BJ (cell line): ENCODE measurements around the gene GFAP. TPM values are rescaled to one million over a fixed set of nuclear protein-coding genes. Genes with fewer than 3 reads are reported as not detected.

Experiments
- CTCF ChIA-PET: fragments of 350-600 bp; formaldehyde crosslinking; extraction: SDS; loops from one replicate; lab custom pipeline; 2021; ENCODE audit warnings: antibody characterized with exemption, inconsistent platforms; lab: Yijun Ruan, JAX
- POLR2A ChIA-PET: fragments of 300-600 bp; sonication (Branson Sonifier 250); formaldehyde crosslinking; extraction: SDS; loops from one replicate; lab custom pipeline; 2021; ENCODE audit warnings: antibody characterized with exemption; lab: Charles Lee
- DNase-seq: peaks from one replicate; pipeline ENCODE4 v3.0.0-alpha.2; 2011; ENCODE audit warnings: low read depth
- H3K27me3 ChIP-seq: 2 replicates; pipeline ENCODE4 v1.6.0; 2011; ENCODE audit warnings: low read length; ENCODE audit not compliant: control insufficient read depth, insufficient read depth
- H3K36me3 ChIP-seq: 2 replicates; pipeline ENCODE4 v1.5.1; 2011; ENCODE audit warnings: low read length; ENCODE audit not compliant: control insufficient read depth, insufficient read depth
- H3K4me3 ChIP-seq: 2 replicates; pipeline ENCODE4 v1.5.1; 2011; ENCODE audit warnings: low read depth, mild to moderate bottlenecking, control low read depth, low read length
- polyA plus RNA-seq: library from polyadenylated mRNA; depleted of rRNA; stranded (reverse); fragments of >200 nt; gene quantifications from 2 replicates; pipeline ENCODE4 v1.2.3, GENCODE V29; 2011
- TF ChIP-seq, protein P1 (sequence below): IDR thresholded peaks from 2 replicates; pipeline ENCODE4 v1.5.1; 2011; ENCODE audit warnings: low read depth, mild to moderate bottlenecking, control low read depth, inconsistent platforms, low read length, moderate library complexity; ENCODE audit not compliant: insufficient read depth

GFAP gene
- polyA plus RNA-seq, 1 experiment = 0.13 TPM

DNA sequence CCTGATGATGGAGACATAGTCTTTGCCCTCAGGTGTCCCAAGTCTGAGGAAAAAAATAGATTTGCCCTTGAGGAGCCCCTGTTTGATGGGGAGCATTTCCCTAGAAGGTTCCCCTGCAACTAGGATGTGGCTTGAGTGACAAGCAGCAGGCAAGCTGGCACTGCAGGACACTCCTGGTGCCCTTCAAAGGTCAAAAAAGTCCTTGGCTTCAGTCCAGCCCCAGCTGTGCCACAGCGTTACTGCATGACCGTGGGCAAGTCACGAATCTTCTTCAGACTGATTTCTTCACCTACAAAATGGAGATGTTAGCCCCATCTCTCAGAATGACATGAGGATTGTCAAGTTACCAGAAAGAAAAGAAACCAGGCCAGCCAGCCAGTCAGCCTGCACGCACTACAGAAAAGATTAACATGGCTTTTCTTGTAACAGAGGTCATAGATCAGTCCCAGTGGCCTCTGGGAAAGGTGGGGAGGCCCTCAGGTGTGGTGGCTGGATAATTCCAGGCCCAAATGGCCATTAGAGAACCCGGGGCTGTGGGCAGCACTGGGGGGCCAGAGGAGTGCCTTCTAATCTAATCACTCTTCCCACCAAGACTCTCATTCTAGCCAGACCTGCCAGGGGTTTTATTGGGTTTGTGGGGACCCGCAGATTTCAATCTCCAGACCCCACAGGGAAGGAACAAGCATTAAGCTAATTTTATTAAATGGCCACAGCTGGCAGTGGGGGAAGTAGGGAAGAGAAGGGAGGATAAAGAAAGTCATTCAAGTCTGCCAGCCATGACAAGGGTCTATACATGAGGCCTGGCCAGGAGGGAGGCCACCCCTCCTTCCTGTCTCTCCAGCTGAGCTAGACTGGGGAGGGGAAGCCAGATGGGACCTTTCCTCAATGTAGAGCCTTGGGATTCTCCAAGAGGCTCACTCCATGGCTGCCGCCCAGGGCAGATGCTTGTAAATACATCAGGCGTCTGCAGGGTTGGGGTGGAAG, 42.0 kb upstream of the GFAP start:
- DNase-seq = no peak

DNA sequence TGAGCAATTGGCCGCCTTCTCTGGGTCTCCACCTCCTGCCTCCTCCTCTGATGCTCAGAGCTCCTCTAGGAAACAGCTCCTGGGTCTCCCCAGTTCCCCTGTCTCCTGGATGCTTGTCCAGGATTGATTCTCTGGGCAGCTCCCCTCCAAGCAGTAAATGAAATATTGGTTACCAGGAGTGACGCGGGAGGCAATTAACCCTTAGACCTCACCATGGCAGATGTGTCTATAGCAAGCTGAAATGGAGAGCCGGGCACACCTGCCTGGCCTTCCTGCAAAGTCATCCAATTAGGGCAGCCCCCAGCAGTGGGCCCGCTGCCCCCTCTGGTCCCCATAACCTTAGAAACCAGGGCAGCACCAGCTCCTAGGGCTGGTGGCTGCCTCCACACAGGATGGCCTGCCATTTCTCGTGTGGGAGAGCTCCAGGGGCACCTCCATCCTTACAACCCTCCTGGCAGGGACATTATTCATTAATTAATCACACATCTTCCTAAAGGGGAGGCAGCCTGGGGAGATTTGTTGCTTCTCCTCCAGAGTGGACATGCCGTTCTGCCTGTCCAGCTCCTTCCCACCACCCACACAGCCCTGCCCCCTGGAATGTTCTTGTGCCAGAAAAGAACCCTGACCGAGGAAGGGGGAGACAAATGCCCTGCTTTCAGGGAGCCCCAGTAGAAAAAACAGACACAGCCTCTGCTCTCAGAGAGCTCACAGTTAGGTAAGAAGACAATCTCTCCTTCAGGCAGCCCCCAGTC, 40.5 kb upstream of the GFAP start:
- DNase-seq = no peak
- no peak overlapping the region for H3K4me3 ChIP-seq
- TF ChIP-seq, protein P1, sequence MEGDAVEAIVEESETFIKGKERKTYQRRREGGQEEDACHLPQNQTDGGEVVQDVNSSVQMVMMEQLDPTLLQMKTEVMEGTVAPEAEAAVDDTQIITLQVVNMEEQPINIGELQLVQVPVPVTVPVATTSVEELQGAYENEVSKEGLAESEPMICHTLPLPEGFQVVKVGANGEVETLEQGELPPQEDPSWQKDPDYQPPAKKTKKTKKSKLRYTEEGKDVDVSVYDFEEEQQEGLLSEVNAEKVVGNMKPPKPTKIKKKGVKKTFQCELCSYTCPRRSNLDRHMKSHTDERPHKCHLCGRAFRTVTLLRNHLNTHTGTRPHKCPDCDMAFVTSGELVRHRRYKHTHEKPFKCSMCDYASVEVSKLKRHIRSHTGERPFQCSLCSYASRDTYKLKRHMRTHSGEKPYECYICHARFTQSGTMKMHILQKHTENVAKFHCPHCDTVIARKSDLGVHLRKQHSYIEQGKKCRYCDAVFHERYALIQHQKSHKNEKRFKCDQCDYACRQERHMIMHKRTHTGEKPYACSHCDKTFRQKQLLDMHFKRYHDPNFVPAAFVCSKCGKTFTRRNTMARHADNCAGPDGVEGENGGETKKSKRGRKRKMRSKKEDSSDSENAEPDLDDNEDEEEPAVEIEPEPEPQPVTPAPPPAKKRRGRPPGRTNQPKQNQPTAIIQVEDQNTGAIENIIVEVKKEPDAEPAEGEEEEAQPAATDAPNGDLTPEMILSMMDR = no peak
- peaks cover 9% of the 10 kb centered on the region for H3K27me3 ChIP-seq
- CTCF ChIA-PET = interaction anchor here (0.6 to 1.6 kb wide), 3 partner anchors 12 to 36 kb away, joined by 3 read pairs; partner anchors contain the start of gene C1QL1
- POLR2A ChIA-PET = no interaction called here
- no peaks in the 10 kb centered on the region for H3K36me3 ChIP-seq

More for the DNA sequence above, 42.0 kb upstream of the GFAP start:
- ChIA-PET POLR2A (no interaction called here), CTCF (interaction anchor here (0.9 to 1.6 kb wide), 3 partner anchors 14 to 64 kb away, joined by 3 to 4 read pairs (median 3); no protein-coding TSS in a partner anchor)
- Histone ChIP-seq H3K36me3 (no peaks in the 10 kb centered on the region), H3K4me3 (no peak overlapping the region), H3K27me3 (peaks cover 9% of the 10 kb centered on the region)
- TF ChIP-seq, protein P1 = no peak

DNA sequence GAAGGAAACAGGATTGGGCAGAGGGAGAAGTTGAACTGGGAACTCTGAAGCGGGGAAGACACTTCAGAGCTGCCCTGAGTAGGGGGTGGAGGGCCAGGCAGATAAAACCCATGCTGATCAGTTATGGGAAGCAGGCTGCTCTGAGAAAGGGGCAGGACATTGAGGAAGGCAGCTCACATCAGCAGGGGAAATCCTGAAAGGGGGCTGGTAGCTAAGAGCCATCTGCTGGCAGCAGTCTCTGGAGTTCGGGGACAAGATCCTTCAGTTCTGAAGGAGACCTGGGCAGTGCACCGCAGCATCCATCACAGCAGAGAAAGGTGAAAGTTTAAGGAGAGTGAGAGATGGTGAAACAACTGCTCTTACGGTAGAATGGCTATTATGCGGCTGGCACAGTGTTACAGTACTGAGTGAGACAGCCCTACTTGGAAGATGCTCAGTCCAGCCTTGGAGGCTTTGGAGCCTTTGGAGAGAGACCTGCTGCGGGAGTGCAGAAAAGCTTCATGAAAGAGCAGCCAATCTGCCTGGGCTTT, 37.7 kb upstream of the GFAP start:
- no peaks in the 10 kb centered on the region for H3K36me3 ChIP-seq
- DNase-seq = no peak
- TF ChIP-seq, protein P1 = no peak
- H3K4me3 ChIP-seq = no peak overlapping the region
- CTCF ChIA-PET = no interaction called here
- POLR2A ChIA-PET = no interaction called here
- peaks cover 6% of the 10 kb centered on the region for H3K27me3 ChIP-seq

DNA sequence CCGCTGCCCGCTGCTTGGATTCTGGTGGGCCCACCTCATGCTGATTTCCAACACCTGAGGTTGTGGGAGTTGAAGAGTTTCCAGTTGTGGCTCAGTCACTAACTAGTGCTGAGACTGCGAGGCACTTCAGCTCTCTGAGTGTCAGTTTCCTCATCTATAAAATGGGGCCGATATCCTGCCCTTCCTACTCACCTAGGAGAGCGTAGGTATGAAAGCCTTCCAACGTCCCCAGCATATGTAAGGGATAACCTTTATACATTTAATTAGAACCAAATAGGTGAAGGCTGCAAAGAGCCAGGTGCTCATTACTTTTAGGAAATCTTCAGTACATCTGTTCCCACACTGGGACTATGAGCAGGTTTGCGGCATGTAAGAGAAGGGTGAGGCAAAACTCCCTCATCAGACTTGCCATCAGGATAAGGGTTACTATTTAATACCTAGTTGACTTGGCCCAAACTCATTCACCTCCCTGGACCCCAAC, 33.1 kb upstream of the GFAP start:
- TF ChIP-seq, protein P1 = no peak
- H3K27me3 ChIP-seq = no peaks in the 10 kb centered on the region
- DNase-seq = no peak
- no peaks in the 10 kb centered on the region for H3K36me3 ChIP-seq
- CTCF ChIA-PET = no interaction called here
- POLR2A ChIA-PET = no interaction called here
- H3K4me3 ChIP-seq = peak overlapping the region; percentile 81
